Measurements from ENCODE around the gene AQP12B. TPM values are rescaled to one million over a fixed set of nuclear protein-coding genes. Genes with fewer than 3 reads are reported as not detected.
"Not testable (repeated sequence)": the region's sequence is repeated elsewhere in the genome, so short reads cannot be mapped to it uniquely, and the experiment has no call there.

The AQP12B gene
- total RNA-seq, 2 donors from 2014 or later, result 7.9 to 9.6 TPM

DNA sequence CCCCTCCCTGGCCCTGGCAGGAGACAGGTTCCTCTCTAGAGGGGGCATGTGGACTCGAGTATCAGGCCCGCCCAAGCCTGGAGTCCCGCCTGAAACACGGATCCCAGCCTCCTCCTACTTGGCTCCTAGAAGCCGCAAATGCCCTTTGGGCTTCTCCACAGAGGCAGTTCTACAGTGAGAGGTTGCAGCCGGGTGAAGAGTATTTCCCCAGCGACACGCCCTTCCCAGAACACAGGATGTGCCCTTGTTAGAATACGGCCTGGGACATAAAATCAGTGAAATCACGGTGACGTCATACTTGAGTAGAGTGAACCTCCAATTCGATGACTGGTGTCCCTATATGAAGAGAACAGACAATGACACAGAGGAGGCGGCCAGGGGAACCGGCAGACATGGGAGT lies 4.6 kb downstream of the AQP12B start:
- intact Hi-C loops (cut with DNase I); H3K36me3 ChIP-seq; H3K27ac ChIP-seq: not testable (repeated sequence)

DNA sequence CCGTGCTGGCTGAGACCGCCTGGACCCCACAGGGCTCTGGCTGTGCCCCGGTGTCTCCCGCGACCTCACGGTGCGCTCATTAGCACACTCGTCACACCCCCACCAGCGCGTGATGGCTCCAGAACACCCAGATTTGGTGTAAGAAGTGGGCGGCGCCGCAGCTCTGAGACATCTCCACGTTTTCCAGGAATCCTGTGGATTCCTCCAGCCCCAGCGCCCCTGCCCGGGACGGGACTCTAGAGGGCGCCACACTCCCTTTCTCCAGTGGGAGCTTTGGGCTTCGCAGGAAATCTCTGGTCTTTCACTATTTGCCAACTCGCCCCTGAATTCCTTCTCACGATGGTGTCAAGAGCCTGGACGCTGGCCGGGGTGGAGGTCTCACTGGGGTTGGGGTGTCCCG lies 7.3 kb downstream of the AQP12B start:
- H3K27ac ChIP-seq; H3K9me3 ChIP-seq; intact Hi-C loops (cut with DNase I); DNase-seq; H3K9ac ChIP-seq (ENCODE audit: low read depth in 2 of 2, low read length in 2 of 2); H3K4me3 ChIP-seq; H3K36me3 ChIP-seq; H3K4me1 ChIP-seq: not testable (repeated sequence)
- H3K27me3 ChIP-seq, result peaks cover 15% of the 10 kb centered on the region

More for the DNA sequence above, 4.6 kb downstream of the AQP12B start:
- not testable (repeated sequence) for H3K4me1 ChIP-seq; DNase-seq; H3K9me3 ChIP-seq; H3K9ac ChIP-seq (ENCODE audit: low read depth in 2 of 2, low read length in 2 of 2); H3K27me3 ChIP-seq; H3K4me3 ChIP-seq

DNA sequence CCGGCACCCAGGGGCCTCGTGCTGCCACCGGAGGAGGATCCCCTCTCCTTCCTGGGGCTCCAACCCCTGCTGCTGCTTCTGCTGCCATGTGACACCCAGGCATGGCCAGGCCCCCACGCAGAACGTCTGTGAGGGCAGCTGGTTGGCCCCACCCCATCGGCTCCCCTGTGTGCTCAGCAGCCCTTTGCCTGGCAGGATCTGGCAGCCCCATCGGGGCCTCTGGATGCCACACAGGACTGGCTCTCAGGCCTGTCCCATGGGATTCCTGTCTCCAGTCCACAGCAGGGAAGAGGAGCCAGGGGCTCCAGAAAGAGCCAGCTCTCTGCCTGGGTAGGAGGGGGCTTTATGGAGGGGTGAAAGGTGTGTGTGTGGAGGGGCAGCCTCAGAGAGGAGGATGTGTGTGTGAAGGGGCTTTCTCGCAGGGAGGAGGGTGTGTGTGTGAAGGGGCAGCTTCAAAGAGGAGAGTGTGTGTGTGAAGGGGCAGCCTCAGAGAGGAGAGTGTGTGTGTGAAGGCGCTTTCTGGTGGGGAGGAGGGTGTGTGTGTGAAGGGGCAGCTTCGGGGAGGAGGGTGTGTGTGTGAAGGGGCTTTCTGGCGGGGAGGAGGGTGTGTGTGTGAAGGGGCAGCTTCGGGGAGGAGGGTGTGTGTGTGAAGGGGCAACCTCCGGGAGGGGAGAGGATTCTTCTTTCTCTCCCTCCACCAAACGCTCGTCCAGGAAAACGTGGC lies 8.1 kb downstream of the AQP12B start:
- H3K9me3 ChIP-seq; H3K36me3 ChIP-seq; H3K4me3 ChIP-seq; H3K4me1 ChIP-seq; intact Hi-C loops (cut with DNase I); H3K27ac ChIP-seq; DNase-seq; H3K9ac ChIP-seq (ENCODE audit: low read depth in 2 of 2, low read length in 2 of 2): not testable (repeated sequence)
- peaks cover 15% of the 10 kb centered on the region for H3K27me3 ChIP-seq

DNA sequence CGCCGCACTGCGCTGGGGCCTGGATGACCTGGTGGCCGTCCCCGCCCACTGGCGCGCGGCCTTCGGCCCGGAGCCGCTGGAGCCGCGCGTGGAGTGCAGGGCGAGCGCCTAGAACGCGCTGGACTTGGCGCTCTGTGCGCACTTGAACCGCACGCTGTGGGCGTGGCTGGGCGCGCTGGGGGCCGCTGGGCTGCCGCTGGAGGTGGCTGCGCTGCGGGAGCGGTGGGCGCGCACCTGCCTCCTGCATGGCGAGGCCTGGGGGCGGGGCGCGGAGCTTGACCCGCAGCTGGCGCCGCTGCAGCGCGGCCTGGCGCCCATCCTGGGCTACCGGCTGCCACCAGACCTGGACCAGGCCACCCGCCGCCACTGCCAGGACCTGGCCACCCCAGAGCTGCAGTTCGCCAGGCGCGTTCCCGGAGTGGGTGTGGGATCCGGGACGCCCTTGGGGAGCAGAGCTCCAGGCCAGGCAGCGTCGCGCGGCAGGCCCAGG lies 9.9 kb downstream of the AQP12B start:
- Histone ChIP-seq H3K27ac (no peak overlapping the region), H3K27me3 (peaks cover 15% of the 10 kb centered on the region), H3K9me3 (no peaks in the 10 kb centered on the region), H3K4me3 (no peak overlapping the region), H3K4me1 (no peaks in the 10 kb centered on the region), H3K36me3 (no peaks in the 10 kb centered on the region), H3K9ac (ENCODE audit: low read depth in 2 of 2, low read length in 2 of 2) (no peak overlapping the region)
- DNase-seq, result no peak
- TF ChIP-seq, protein P1, sequence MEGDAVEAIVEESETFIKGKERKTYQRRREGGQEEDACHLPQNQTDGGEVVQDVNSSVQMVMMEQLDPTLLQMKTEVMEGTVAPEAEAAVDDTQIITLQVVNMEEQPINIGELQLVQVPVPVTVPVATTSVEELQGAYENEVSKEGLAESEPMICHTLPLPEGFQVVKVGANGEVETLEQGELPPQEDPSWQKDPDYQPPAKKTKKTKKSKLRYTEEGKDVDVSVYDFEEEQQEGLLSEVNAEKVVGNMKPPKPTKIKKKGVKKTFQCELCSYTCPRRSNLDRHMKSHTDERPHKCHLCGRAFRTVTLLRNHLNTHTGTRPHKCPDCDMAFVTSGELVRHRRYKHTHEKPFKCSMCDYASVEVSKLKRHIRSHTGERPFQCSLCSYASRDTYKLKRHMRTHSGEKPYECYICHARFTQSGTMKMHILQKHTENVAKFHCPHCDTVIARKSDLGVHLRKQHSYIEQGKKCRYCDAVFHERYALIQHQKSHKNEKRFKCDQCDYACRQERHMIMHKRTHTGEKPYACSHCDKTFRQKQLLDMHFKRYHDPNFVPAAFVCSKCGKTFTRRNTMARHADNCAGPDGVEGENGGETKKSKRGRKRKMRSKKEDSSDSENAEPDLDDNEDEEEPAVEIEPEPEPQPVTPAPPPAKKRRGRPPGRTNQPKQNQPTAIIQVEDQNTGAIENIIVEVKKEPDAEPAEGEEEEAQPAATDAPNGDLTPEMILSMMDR (IDR thresholded peaks at IDR 0.05), result no peak
- intact Hi-C loops (cut with DNase I), result no loop called here

DNA sequence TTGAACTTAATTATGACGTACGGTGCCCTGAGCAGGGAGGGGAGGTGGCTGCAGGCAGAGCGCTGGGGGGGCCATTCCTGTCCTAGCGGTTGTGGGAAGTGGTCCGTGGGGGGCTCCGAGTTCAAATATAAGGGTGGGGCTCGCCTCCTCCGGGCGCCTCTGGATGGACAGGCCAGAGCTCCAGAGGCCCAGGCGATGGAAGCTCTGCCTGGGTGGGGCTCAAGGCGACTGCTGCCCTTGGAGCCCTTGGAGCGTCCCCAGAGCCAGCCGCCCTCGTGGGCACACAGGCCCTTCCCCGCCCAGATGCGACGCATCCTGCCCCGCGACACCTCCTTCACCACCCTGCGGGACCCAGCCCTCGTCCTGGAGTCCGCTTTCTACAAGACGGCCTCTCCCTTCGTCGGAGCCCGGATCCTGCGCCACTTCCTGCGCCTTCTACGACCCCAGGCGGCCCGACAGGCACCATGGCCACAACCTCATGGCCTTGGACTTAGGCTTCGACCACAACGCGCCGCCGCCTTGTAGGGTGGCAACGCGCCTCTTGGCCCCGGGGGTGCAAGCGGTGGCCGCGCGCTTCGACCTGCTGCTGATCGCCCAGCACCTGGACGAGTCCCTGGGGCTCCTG lies 10.5 kb downstream of the AQP12B start:
- Histone ChIP-seq H3K9me3 (no peaks in the 10 kb centered on the region), H3K4me3 (no peak overlapping the region), H3K36me3 (no peaks in the 10 kb centered on the region), H3K4me1 (no peaks in the 10 kb centered on the region), H3K27me3 (peaks cover 15% of the 10 kb centered on the region), H3K9ac (ENCODE audit: low read depth in 2 of 2, low read length in 2 of 2) (no peak overlapping the region), H3K27ac (no peak overlapping the region)
- no peak for DNase-seq
- intact Hi-C loops (cut with DNase I), result no loop called here
- TF ChIP-seq, protein P1 (IDR thresholded peaks at IDR 0.05), result no peak

DNA sequence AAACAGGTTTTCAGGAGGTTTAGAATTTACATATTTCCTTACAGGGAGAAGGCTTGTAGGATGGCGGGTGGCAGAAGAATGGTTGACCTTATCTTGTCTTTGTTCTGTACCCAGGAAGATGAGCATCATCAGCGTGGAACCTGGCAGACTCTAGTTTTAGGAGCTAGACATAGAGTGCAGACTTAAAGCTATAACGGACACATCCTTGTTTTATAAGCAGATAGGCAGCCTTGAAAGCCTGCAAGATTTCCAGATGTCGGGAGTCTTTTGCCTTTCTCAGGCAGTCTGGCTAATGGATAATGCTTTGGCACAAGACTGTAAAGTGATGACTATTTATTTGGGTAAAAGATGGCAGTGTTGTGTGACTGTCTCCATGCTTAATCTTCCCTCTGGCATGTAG lies 11.7 kb downstream of the AQP12B start:
- H3K27me3 ChIP-seq, result peaks cover 15% of the 10 kb centered on the region
- no peak for DNase-seq
- H3K4me3 ChIP-seq, result no peak overlapping the region
- no peak overlapping the region for H3K9ac ChIP-seq (ENCODE audit: low read depth in 2 of 2, low read length in 2 of 2)
- intact Hi-C loops (cut with DNase I), result no loop called here
- H3K9me3 ChIP-seq, result no peaks in the 10 kb centered on the region
- H3K4me1 ChIP-seq, result no peaks in the 10 kb centered on the region
- H3K27ac ChIP-seq, result no peak overlapping the region
- TF ChIP-seq, protein P1 (IDR thresholded peaks at IDR 0.05), result no peak
- H3K36me3 ChIP-seq, result no peaks in the 10 kb centered on the region

DNA sequence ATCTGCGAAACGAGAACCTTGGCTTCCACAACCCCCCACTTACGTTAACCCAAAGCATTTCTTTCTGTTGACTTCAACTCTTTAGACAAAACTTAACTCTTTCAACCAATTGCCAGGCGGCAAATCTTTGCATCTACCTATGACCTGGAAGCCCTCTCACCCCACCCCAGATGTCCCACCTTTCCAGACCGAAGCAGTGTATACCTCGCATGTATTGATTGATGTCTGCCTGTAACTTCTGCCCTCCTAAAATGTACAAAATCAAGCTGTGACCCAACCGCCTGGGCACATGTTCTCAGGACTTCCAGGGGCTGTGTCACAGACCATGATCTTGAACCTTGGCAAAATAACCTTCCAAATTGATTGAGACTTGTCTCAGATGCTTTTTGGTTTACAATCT lies 12.3 kb downstream of the AQP12B start:
- no peak overlapping the region for H3K9ac ChIP-seq (ENCODE audit: low read depth in 2 of 2, low read length in 2 of 2)
- TF ChIP-seq, protein P1 (IDR thresholded peaks at IDR 0.05), result no peak
- H3K36me3 ChIP-seq, result no peaks in the 10 kb centered on the region
- H3K4me1 ChIP-seq, result no peaks in the 10 kb centered on the region
- peaks cover 15% of the 10 kb centered on the region for H3K27me3 ChIP-seq
- no peak for DNase-seq
- H3K27ac ChIP-seq, result no peak overlapping the region
- H3K4me3 ChIP-seq, result no peak overlapping the region
- intact Hi-C loops (cut with DNase I), result no loop called here
- H3K9me3 ChIP-seq, result no peaks in the 10 kb centered on the region
